Measurements from ENCODE around the gene RAD50.
"Not testable (repeated sequence)": the region's sequence is repeated elsewhere in the genome, so short reads cannot be mapped to it uniquely, and the experiment has no call there.

The RAD50 gene

DNA sequence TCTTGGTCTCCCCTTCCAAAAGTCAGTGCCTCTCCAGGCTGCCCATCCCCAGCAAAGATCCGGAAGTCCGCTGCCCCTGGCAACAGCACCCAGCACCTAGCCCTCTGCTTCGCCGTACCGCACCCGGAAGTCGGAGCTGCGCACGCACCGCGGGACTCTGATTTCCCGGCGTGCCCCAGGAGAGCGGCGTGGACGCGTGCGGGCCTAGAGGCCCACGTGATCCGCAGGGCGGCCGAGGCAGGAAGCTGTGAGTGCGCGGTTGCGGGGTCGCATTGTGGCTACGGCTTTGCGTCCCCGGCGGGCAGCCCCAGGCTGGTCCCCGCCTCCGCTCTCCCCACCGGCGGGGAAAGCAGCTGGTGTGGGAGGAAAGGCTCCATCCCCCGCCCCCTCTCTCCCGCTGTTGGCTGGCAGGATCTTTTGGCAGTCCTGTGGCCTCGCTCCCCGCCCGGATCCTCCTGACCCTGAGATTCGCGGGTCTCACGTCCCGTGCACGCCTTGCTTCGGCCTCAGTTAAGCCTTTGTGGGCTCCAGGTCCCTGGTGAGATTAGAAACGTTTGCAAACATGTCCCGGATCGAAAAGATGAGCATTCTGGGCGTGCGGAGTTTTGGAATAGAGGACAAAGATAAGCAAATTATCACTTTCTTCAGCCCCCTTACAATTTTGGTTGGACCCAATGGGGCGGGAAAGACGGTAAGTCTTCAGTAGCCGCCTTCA is at the start of gene RAD50:
Gene RAD50 (plus strand): TSS at position 215 of the 715 bp plus-strand sequence. CDS start 348 bp downstream, at position 563.
- Mint-ChIP-seq H3K9me3 (no peaks in the 10 kb centered on the region), H3K27ac (peak within 1 kb of the TSS; percentile 98), H3K27me3 (no peaks in the 10 kb centered on the region), H3K4me3 (peak within 1 kb of the TSS; percentile 98), H3K36me3 (no peaks in the 10 kb centered on the region), H3K4me1 (peaks cover 20% of the 10 kb centered on the region)
- ATAC-seq, result peak; percentile 100

DNA sequence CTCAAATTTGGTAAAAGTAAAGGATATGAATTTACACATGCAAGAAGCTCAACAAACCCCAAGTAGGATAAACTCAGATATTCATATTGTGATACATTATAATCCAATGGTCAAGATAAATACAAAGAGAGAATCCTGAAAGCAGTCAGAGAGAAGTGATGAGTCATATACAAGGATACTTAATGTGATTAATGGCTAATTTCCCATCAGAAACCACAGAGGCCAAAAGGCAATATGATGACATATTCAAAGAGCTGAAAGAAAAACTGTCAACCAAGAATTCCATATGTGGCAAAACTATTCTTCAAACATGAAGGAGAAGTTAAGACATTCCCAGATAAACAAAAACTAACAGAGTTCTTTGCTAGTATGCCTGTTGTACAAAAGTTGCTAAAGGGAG is 46.7 kb upstream of the RAD50 start:
- Mint-ChIP-seq H3K36me3 (peaks cover 12% of the 10 kb centered on the region), H3K27me3 (peaks cover 12% of the 10 kb centered on the region), H3K27ac (no peak overlapping the region), H3K9me3 (peaks cover 5% of the 10 kb centered on the region), H3K4me1 (peaks cover 11% of the 10 kb centered on the region), H3K4me3 (no peak overlapping the region)
- ATAC-seq, result no peak

DNA sequence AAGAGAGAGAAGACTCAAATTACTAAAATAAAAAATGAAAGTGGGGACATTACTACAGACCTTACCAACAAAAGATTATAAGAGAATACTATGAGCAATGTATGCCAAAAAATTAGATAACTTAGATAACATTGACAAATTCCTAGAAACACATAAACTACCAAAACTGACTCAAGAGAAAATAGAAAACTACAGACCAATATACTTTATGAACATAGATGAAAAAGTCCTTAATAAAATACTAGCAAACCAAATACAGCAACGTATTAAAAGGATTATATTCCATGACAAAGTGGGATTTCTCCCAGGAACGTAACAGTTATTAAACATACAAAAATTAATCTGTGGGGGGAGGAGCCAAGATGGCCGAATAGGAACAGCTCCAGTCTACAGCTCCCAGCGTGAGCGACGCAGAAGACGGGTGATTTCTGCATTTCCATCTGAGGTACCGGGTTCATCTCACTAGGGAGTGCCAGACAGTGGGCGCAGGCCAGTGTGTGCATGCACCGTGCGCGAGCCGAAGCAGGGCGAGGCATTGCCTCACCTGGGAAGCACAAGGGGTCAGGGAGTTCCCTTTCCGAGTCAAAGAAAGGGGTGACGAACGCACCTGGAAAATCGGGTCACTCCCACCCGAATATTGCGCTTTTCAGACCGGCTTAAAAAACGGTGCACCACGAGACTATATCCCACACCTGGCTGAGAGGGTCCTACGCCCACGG is 43.0 kb upstream of the RAD50 start:
- not testable (repeated sequence) for H3K4me3 Mint-ChIP-seq, H3K9me3 Mint-ChIP-seq, ATAC-seq, H3K4me1 Mint-ChIP-seq, H3K27ac Mint-ChIP-seq
- peaks cover 12% of the 10 kb centered on the region for H3K36me3 Mint-ChIP-seq
- peaks cover 12% of the 10 kb centered on the region for H3K27me3 Mint-ChIP-seq

DNA sequence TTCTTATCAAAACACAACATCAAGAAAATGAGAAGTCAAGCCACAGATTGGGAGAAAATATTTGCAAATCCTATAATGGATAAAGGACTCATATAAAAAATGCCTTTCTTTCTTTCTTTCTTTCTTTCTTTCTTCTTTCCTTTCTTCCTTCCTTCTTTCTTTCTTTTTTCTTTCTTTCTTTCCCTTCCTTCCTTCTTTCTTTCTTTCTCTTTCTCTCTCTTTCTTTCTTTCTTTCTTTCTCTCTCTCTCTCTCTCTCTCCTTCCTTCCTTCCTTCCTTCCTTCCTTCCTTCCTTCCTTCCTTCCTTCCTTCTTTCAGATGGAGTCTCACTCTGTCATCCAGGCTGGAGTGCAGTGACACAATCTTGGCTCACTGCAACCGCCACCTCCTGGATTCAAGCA is 34.7 kb upstream of the RAD50 start:
- peaks cover 44% of the 10 kb centered on the region for H3K4me1 Mint-ChIP-seq
- not testable (repeated sequence) for H3K4me3 Mint-ChIP-seq, H3K36me3 Mint-ChIP-seq, ATAC-seq, H3K27ac Mint-ChIP-seq, H3K27me3 Mint-ChIP-seq, H3K9me3 Mint-ChIP-seq

DNA sequence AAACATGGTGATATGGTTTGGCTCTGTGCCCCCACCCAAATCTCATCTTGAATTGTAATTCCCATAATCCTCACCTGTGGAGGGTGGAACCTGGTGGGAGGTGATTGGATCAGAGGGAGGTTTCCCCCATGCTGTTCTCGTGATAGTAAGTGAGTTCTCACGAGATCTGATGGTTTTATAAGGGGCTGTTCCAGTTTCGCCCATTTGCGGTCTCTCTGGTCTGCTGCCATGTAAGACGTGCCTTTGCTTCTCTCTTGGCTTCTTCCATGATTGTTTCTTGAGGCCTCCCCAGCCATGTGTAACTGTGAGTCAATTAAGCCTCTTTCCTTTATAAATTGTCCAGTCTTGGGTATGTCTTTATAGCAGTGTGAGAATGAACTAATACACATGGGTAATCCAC is 31.9 kb upstream of the RAD50 start:
- H3K27me3 Mint-ChIP-seq, ATAC-seq, H3K9me3 Mint-ChIP-seq, H3K4me3 Mint-ChIP-seq, H3K36me3 Mint-ChIP-seq: not testable (repeated sequence)
- Mint-ChIP-seq H3K4me1 (peaks cover 57% of the 10 kb centered on the region), H3K27ac (peak overlapping the region; percentile 21)

DNA sequence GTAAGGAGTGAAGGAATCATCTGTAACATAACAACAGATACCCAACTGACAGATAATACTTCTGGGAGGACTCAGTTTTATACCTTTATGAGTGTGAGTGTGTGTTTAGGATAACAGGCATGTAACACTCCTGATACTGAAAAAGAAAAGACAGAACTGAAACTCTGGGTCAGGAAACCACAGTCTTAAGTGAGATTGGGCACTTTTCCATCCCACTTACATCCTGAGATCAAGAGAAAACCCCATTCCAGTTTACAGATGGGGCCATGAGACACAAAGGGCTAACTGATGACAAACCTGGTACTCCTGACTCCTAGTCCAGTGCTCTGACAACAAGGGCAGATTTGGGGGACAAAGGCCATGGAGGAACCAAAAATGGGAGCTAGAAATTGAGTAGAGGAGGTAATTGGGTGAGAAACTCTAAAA is 31.5 kb upstream of the RAD50 start:
- H3K27ac Mint-ChIP-seq, result peak overlapping the region; percentile 21
- no peak overlapping the region for H3K4me3 Mint-ChIP-seq
- H3K4me1 Mint-ChIP-seq, result peaks cover 55% of the 10 kb centered on the region
- no peaks in the 10 kb centered on the region for H3K27me3 Mint-ChIP-seq
- ATAC-seq, result peak; percentile 87
- H3K36me3 Mint-ChIP-seq, result no peaks in the 10 kb centered on the region
- peaks cover 2% of the 10 kb centered on the region for H3K9me3 Mint-ChIP-seq

DNA sequence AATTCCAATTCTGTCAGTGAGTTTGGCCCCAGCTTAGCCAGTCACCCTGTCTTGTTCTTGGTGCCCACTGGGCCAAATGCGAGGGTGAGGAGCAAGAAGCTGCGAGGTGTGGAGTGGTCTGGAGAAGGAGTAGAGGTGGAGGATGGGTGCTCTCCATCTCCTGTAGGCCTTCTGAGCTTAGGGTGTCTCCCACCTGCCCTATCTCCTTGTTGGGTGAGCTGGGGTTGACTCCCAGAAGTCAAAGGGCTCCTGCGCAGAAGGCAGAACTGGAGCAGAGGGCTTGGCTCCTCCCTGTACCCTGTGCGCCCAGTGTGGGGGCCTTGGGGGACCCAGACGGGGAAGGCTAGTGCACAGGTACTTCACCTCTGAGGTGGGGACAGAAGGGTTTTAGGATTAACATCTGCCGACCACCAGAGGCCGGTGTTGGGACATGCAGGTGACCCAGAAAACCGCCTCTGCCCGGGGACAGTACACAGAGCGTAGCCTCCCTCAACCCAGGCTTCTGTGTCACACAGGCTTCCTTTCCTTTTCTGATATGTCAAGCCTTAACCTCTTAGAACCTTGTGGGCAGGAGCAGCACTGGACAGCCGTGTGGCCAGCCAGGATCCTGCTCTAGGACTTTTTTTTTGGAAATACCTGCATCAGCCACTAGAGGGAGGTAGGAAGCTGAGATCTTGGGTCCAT is 30.3 kb upstream of the RAD50 start:
- Mint-ChIP-seq H3K36me3 (no peaks in the 10 kb centered on the region), H3K9me3 (peaks cover 2% of the 10 kb centered on the region), H3K4me3 (peak overlapping the region; percentile 16), H3K27ac (peak overlapping the region; percentile 21), H3K27me3 (no peaks in the 10 kb centered on the region), H3K4me1 (peaks cover 46% of the 10 kb centered on the region)
- peak; percentile 66 for ATAC-seq

DNA sequence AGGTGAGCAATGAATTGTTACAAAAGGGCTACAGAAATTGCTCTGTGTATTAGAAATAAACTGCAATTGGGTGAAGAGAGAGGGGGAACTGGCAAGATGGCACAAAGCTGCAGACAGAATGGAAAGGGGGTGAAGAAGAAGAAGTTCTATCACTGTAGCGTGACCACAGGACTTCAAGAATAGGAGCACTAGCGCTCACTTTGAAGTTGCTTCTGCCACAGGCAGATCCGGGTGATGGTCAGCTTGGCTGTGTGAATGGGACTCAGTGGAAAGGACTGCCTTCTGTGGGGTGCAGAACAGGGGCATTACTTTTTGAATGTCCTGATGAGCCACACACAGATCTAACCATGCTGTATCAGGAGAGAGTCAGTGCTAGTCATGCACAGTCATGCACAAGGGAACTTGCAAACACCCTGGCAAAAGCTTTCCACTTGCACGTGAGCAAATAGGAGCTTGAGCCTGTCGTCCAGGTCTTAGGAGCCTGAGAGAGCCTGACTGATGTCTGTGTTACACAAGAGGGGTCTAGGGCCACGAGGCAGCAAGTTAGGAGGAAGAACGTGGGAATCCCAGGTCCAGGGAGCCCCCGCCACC is 29.7 kb upstream of the RAD50 start:
- ATAC-seq, result peak; percentile 5
- Mint-ChIP-seq H3K36me3 (no peaks in the 10 kb centered on the region), H3K9me3 (peaks cover 2% of the 10 kb centered on the region), H3K27me3 (no peaks in the 10 kb centered on the region), H3K4me3 (no peak overlapping the region), H3K27ac (peak overlapping the region; percentile 5), H3K4me1 (peaks cover 43% of the 10 kb centered on the region)

DNA sequence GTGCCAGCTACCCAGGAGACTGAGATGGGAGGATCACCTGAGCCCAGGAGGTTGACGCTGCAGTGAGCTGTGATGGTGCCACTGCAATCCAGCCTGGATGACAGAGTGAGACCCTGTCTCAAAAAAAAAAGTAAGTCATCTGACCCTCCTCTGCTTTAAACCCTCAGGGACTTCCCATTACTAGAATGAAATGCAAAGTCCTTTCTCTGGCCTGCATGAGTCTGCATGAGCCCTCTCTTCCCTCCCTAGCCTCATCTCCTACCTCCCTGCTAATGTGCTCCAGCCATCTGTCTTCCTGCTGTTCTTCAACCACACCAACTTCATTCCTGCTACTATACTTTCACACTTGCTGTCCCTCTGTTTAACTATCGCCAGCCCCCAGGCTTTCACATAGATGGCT is 28.8 kb upstream of the RAD50 start:
- H3K9me3 Mint-ChIP-seq, result peaks cover 2% of the 10 kb centered on the region
- ATAC-seq, result no peak
- no peaks in the 10 kb centered on the region for H3K36me3 Mint-ChIP-seq
- no peak overlapping the region for H3K27ac Mint-ChIP-seq
- H3K4me3 Mint-ChIP-seq, result no peak overlapping the region
- no peaks in the 10 kb centered on the region for H3K27me3 Mint-ChIP-seq
- peaks cover 38% of the 10 kb centered on the region for H3K4me1 Mint-ChIP-seq

DNA sequence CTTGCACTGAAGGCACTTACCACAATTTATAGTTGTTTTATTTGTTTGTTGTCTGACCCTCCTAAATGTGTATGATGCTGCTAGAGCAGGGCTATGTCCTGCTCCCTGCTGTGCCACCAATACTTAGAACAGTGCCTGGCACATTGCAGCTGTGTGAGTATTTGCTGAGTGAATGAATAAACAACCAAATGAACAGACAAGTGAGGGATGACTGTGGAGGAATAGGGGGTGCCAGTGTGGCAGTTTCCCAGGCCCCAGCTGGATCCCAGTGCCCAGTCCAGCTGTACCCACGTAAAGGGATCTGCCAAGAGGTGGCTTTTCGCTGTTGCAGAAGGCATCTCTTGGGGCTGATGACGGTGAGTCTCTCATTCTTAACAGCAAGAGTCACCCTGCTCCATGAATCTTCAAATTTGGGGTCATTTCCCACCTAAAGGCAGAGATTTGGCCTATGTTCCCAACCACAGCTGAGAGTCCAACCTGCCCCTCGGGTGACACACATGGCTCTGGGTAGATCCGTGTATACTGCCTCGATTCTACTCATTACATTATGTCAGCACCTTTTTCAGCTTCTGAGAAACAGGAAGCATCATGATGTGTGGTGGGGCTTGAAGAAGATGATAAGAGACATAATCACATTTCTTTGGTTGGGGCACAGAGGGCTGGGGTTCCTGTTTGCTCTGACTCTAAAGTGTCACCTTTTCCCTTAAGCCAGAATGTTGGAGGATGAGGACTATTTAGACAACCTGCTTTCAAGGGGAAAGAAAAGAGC is 27.7 kb upstream of the RAD50 start:
- H3K9me3 Mint-ChIP-seq, result peaks cover 2% of the 10 kb centered on the region
- no peaks in the 10 kb centered on the region for H3K36me3 Mint-ChIP-seq
- peak; percentile 54 for ATAC-seq
- no peak overlapping the region for H3K27ac Mint-ChIP-seq
- H3K4me1 Mint-ChIP-seq, result peaks cover 38% of the 10 kb centered on the region
- no peak overlapping the region for H3K4me3 Mint-ChIP-seq
- no peaks in the 10 kb centered on the region for H3K27me3 Mint-ChIP-seq

DNA sequence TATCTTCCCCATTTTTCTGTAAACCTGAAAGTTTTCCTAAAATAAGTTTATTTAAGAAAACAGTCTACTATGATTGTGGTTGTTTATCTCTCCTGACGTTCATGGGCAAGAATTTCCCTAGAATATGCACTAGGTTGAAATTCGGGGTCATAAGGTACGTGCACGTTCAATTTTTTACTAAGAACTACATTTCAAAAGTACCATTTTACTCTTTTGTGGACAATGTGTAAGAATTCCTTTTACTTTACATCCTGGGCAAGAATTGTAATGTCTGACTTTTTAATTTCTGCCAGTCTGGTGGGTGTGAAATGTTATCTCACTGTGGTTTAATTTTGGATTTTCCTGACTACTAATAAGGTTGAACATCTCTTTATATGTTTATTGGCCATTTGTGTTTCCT is 25.8 kb upstream of the RAD50 start:
- H3K9me3 Mint-ChIP-seq, result no peaks in the 10 kb centered on the region
- H3K36me3 Mint-ChIP-seq, result no peaks in the 10 kb centered on the region
- H3K27ac Mint-ChIP-seq, result no peak overlapping the region
- no peak overlapping the region for H3K4me3 Mint-ChIP-seq
- peaks cover 12% of the 10 kb centered on the region for H3K27me3 Mint-ChIP-seq
- no peak for ATAC-seq
- H3K4me1 Mint-ChIP-seq, result peaks cover 24% of the 10 kb centered on the region

DNA sequence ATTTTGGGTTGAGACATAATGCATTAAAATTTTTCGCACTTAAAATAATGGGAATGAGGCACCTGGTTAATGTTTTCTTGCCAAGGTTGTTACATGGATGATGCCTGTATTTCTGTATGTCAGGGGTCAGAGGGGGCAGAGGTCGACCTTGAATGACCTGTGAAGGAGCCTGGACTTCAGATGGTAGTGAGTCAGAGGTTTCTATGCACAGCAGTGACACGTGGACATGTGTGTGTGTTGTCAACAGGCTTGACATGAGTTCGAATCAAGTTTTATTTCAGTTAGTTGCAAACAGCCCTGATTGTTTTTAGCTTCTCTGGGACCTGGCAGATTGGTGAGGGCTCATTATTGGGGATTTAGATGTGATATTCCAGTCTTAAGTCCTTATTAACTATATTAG is 17.1 kb upstream of the RAD50 start:
- Mint-ChIP-seq H3K9me3 (no peaks in the 10 kb centered on the region), H3K4me3 (no peak overlapping the region), H3K4me1 (no peaks in the 10 kb centered on the region), H3K27ac (no peak overlapping the region), H3K27me3 (peaks cover 19% of the 10 kb centered on the region), H3K36me3 (no peaks in the 10 kb centered on the region)
- ATAC-seq, result no peak

DNA sequence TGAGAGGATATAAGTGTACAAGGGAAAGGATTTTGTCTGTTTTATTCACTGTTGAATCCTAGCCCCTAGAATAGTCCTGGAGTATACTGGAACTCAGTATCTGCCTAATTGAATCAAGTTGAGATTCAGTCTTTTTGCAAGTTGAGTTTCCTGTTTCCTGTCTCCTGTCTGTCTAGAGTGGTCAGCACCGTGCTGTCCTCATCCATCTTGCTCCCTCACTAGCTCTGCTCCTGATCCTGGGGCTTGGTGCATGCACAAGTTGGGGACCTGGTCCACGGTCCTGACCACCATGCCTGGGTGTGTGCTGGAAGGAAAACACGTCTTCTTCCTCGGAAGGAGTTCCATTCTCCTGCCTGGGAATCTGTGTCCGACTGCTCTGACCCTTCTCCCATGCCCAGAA is 16.6 kb upstream of the RAD50 start:
- Mint-ChIP-seq H3K27ac (no peak overlapping the region), H3K9me3 (no peaks in the 10 kb centered on the region), H3K4me1 (no peaks in the 10 kb centered on the region), H3K36me3 (no peaks in the 10 kb centered on the region), H3K27me3 (peaks cover 15% of the 10 kb centered on the region), H3K4me3 (no peak overlapping the region)
- no peak for ATAC-seq

DNA sequence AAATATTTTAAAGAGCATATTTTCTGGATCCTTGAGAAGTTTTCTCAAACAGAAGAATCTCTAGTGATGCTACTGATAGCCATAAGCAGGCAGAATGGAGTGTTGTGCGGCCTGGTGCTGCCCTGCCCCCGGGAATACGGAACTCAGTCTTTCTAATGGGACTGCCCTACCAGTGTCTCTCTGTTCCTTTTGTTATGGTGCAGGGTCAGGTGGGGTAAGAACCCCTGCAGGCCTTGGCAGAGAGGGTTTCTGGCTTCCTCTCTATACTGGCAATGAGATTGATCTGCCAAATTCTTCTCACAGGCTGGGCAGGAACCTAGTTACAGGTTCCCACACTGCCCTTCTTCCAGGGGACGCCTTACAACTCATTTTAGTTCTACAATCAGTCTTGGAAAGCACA is 16.0 kb upstream of the RAD50 start:
- Mint-ChIP-seq H3K4me1 (no peaks in the 10 kb centered on the region), H3K9me3 (no peaks in the 10 kb centered on the region), H3K27ac (no peak overlapping the region), H3K36me3 (no peaks in the 10 kb centered on the region), H3K27me3 (peaks cover 9% of the 10 kb centered on the region), H3K4me3 (no peak overlapping the region)
- ATAC-seq, result no peak
